ENCODE measurements around the gene KNG1.
A peak's percentile ranks its signal among the peaks of the same experiment; 100 is the strongest.

KNG1 gene

GRCh38 chr3:186788482-186789370 lies 71.6 kb downstream of the KNG1 start:
- H3K4me3 ChIP-seq (ENCODE audit: control insufficient read depth, low read depth, low read length) = no peak overlapping the region
- no peak for DNase-seq (ENCODE audit: low read depth)
- TF ChIP-seq, protein P1, sequence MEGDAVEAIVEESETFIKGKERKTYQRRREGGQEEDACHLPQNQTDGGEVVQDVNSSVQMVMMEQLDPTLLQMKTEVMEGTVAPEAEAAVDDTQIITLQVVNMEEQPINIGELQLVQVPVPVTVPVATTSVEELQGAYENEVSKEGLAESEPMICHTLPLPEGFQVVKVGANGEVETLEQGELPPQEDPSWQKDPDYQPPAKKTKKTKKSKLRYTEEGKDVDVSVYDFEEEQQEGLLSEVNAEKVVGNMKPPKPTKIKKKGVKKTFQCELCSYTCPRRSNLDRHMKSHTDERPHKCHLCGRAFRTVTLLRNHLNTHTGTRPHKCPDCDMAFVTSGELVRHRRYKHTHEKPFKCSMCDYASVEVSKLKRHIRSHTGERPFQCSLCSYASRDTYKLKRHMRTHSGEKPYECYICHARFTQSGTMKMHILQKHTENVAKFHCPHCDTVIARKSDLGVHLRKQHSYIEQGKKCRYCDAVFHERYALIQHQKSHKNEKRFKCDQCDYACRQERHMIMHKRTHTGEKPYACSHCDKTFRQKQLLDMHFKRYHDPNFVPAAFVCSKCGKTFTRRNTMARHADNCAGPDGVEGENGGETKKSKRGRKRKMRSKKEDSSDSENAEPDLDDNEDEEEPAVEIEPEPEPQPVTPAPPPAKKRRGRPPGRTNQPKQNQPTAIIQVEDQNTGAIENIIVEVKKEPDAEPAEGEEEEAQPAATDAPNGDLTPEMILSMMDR (conservative IDR thresholded peaks at IDR 0.05; ENCODE audit: control insufficient read depth, insufficient read depth, low read depth, low read length) = no peak

DNA sequence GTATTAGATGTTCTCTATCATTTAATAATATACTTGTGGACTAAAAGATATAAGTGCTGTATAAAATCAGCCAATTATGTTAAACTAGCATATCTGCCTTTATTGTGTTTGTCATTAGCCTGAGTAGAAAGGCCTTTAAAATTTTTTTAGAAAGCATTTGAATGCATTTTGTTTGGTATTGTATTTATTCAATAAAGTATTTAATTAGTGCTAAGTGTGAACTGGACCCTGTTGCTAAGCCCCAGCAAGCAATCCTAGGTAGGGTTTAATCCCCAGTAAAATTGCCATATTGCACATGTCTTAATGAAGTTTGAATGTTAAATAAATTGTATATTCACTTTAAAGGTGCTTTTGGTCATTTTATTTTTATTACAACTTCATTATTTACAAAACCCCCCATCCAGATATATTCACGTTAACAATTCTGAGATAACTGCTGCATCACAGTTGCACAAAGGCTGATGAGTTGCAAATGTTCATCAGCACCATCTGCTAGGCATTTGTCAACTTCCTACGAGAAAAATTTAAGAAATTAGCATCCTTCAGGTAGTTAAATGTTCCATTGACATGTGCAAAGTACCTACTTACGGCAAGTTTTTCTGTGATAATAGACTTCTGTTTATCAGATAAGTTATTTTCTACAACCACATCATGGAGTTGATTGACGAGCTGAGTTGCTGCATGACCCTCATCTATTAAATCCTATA lies 72.5 kb downstream of the KNG1 start:
- TF ChIP-seq, protein P1 (conservative IDR thresholded peaks at IDR 0.05; ENCODE audit: control insufficient read depth, insufficient read depth, low read depth, low read length) = no peak
- DNase-seq (ENCODE audit: low read depth) = peak; percentile 39

GRCh38 chr3:186790261-186790981 lies 73.3 kb downstream of the KNG1 start:
- TF ChIP-seq, protein P1 (conservative IDR thresholded peaks at IDR 0.05; ENCODE audit: control insufficient read depth, insufficient read depth, low read depth, low read length) = peak; percentile 28
- DNase-seq (ENCODE audit: low read depth) = peak; percentile 72
- H3K4me3 ChIP-seq (ENCODE audit: control insufficient read depth, low read depth, low read length) = no peak overlapping the region

More for the DNA sequence above, 72.5 kb downstream of the KNG1 start:
- no peak overlapping the region for H3K4me3 ChIP-seq (ENCODE audit: control insufficient read depth, low read depth, low read length)
